Ecto neural progenitor cell (in vitro differentiated cells): ENCODE measurements around the gene HAGHL.

Experiments
- DNase-seq: peaks from one replicate; pipeline ENCODE4 v3.0.0-alpha.2; 2018; ENCODE audit warnings: low spot score

HAGHL gene

DNA sequence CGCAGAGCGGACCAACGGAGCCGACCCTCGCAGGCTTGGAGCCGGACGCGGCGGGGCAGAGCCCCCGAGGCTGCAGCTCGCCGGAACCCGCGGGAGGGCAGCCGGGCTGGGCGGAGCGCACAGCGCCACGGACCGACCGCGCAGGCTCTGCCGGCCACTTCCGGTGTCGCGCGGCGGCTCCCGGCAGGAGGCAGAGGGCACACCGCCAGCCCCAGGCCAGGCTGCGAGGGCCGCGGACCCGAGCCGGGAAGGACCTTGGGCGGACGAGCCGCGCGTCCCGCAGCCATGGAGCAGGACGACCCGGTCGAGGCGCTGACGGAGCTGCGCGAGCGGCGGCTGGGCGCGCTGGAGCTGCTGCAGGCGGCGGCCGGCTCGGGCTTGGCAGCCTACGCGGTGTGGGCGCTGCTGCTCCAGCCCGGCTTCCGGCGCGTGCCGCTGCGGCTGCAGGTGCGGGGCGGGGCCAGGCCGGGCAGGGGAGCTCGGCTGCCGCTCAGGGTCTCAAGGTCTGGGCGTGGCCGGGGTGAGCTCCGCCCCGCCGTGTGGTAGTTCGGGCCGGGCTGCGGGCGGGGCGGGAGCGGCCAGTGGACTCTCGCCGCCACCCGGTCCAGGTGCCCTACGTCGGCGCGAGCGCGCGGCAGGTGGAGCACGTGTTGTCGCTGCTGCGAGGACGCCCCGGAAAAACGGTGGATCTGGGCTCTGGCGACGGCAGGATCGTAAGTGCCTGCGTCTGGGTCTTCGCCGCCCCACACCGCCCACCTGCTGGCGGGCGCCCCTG, 5.7 kb upstream of the HAGHL start, which contains the start of gene ANTKMT:
Gene ANTKMT, plus strand, starts transcription at position 157 of the 775 bp plus-strand sequence. Its CDS starts 129 bp downstream, at position 286.
- DNase-seq = peak; percentile 93

- no peak for DNase-seq
These were observed 5.0 kb upstream of the HAGHL start for GRCh38 chr16:721765-722540.

DNA sequence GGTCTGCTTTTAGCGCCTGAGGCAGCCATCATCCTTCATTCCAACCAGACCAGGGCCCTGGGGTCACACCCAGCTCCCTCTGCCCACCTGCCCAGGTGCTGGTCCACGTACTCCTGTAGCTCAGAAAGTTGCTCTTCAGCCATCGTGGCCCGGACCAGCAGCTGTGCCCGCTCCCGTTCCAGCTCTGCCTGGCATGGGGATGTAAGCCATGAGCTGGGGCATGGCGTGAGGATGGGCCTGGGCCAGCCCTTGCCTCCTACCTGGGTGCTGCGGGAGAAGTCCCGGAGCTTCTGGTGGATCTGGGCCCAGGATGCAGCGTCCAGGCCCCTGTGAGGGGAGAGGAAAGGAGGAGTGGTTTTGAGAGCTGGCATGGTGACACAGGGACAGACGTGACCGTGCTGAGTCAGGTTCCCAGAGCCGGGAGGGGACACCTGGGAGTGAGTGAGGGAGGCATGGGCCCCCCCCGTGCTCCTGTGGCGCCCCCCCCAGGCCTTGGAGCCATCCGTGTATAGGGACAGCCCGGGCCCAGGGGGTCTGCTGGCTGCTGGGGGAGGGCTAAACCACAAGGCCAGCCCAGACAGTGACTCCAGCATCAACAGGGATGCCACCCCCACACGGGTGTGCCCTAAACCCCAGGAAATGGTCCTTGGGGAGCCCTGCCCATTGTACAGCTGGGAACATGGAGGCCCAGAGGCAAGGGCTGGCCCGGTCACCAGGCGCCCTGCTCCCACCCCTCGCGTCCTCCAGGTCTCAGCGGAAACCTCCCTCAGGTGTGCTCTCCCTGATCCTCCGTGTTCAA, 3.9 kb upstream of the HAGHL start:
- DNase-seq = no peak

GRCh38 chr16:723695-724094, 3.2 kb upstream of the HAGHL start:
- DNase-seq = no peak

- DNase-seq = no peak
These were observed 2.5 kb upstream of the HAGHL start for GRCh38 chr16:724188-725040.

- no peak for DNase-seq
These were observed 1.9 kb upstream of the HAGHL start for GRCh38 chr16:725041-725376.

DNA sequence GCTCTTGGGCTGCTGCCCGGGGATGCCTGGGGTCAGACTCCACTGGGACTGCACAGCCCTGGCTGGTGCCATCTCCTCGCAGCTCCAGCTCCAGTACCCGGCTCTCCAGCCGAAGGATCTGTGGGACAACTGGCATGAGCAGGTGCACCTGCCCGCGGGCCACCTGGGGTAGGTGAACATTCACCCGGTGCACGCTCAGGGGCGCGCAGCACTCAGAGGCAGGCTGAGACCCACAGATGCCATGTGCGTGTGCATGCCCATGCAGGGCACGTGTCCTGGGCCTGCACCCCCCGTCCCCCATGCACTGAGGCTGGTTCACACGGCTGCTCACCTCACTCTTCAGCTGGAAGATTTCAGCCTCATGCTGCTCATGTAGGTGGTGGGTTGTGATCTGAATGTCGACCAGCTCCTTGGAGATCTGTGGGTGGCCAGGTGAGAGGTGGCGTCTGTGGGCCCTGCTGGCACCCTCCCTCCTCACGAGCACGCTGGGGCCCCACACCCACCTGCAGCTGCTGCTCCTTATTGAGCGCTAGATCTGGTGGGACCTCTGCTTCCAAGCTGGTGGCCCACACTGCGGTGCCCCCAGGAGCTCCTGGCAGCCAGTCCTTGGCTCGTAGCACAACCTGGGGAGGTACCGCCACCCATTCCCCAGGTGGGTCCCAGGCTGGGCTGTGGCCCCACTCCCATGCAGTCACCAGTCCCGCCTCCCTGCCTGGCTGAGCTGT, 1.3 kb upstream of the HAGHL start:
- no peak for DNase-seq

GRCh38 chr16:726188-726437, 793 bp upstream of the HAGHL start:
- DNase-seq = no peak

DNA sequence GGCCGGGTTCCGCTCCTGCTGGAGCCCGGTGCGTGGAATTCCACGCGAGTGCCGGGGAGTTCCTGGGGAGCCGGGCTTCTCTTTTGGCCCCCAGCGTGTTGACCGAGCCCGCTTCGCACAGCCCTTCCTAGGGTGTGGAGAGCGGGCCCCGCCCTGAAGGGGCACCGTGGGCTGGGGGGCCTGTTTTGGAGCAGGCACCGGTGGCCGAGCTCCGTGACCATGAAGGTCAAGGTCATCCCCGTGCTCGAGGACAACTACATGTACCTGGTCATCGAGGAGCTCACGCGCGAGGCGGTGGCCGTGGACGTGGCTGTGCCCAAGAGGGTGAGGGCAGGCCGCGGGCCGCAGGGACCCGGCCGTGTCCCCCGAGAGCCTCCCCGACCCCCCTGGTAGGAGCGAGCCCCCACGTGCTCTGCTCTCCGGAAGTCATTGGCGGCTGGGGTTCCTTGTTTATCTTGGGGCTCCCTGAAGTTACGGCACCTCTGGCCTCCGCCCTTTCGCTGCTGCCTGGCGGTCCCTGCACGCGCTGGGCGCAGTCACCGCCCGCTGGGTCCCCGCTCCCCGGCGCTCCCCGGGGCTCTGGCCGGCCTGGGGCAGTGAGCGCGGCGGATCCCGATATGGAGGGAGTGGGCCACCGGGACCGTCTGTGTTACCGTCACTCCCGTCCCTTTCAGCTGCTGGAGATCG, 528 bp downstream of the HAGHL start:
- DNase-seq = no peak

DNA sequence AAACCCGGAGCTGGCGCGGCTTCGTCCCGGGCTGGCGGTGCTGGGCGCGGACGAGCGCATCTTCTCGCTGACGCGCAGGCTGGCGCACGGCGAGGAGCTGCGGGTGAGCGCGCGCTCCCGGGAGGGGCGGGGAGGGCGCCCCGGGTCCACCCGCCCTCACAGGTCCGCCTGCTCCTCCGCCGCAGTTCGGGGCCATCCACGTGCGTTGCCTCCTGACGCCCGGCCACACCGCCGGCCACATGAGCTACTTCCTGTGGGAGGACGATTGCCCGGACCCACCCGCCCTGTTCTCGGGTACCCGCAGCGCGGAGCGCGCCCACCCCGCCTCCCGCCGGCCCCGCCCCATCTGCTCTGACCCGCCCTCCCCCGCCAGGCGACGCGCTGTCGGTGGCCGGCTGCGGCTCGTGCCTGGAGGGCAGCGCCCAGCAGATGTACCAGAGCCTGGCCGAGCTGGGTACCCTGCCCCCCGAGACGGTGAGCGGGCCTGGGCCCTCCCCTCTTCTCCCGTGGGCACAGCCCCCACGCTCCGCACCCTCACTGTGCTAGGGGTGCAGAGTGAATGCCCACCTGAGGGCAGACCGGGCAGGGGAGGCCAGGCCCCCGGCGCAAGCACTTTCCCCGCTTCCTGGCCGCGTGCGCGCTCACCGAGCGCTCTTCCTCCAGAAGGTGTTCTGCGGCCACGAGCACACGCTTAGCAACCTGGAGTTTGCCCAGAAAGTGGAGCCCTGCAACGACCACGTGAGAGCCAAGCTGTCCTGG, 1.4 kb downstream of the HAGHL start:
- no peak for DNase-seq

- DNase-seq = no peak
These were observed 2.2 kb downstream of the HAGHL start for GRCh38 chr16:728890-729744.

DNA sequence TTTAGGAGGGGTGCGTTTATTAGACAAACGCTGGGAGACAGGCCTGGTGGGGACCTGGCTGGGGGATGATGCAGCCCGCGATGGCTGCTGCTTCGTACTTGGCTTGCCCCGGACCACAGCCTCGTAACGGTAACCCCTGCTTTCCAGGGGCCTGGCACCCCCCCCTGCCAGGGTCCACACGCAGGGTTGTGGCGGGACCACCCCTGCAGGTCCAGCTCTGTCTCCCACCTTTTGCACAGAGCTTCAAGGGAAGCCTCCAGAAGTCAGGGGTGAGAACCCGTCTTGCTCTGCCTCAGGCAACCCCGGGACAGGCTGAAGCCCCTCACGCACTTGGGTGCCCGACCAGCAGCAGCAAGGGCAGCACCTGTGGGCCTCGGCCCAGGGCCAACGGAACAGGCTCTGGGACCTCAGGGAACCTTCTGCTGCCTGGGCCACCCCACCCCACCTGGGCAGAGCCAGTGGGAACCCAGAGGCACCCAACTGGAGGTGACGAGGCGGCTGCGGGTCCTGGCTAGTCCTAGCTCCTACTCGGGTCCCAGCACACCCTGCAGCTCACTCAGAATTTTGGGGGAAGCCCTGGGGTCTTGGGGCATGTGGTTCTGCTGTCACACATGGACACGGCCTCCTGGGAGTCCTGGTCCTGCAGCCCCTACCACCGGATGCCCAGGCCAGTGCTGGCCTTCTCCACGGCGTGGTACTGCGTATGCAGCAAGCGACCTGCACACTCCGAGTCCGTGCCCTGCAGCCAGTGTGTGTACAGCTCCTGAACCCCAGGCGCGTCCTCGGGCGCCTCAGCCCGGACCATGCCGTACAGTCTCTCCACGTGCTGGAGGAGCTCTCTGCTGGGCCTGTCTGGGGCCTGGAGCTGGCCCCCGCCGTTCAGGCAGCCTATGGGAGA, 3.1 kb downstream of the HAGHL start:
- no peak for DNase-seq

- no peak for DNase-seq
These were observed 4.0 kb downstream of the HAGHL start for GRCh38 chr16:730666-731509.

DNA sequence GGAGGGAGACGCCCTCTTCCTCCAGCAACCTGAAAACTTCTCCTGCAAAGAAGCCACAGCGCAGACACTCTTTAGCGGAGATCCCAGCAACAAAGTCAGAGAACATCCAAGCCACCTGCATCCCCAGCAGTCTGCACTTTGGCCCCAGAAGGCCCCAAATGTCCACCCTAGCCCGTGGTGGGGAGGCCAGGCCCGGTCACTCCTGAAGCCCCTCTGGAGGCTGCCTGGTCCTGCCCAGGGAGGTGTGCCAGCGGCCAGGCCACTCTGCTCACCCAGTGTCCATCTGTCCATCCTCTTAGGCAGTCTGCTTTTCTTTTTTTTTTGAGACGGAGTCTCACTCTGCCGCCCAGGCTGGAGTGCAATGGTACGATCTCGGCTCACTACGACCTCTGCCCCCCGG, 5.4 kb downstream of the HAGHL start:
- no peak for DNase-seq

GRCh38 chr16:732936-733335, 6.0 kb downstream of the HAGHL start:
- DNase-seq = no peak

- no peak for DNase-seq
These were observed 6.7 kb downstream of the HAGHL start for GRCh38 chr16:733382-734207.
